RWPE2 (cell line): ENCODE measurements around the gene CFAP20DC.

Experiments used
- ATAC-seq: fragments of 200-7000 bp; cut with Tn5 transposase; 3 replicates; pipeline ENCODE4 v1.9.1; 2021; ENCODE audit warnings: low read depth
- DNase-seq: peaks from one replicate; pipeline ENCODE4 v3.0.0-alpha.2; 2020; ENCODE audit warnings: low spot score
- H3K27ac ChIP-seq: fragments of 450-650 bp; 2 replicates; pipeline ENCODE4 v1.5.1; 2017; ENCODE audit warnings: mild to moderate bottlenecking; ENCODE audit not compliant: poor library complexity, severe bottlenecking
- H3K27me3 ChIP-seq: fragments of 250-450 bp; sonication (Bioruptor Pico); 2 replicates; pipeline ENCODE4 v1.5.1; 2021; ENCODE audit warnings: mild to moderate bottlenecking, moderate library complexity; ENCODE audit not compliant: insufficient read depth, poor library complexity, severe bottlenecking
- H3K36me3 ChIP-seq: fragments of 250-450 bp; sonication (Bioruptor Pico); 2 replicates; pipeline ENCODE4 v1.5.1; 2020; ENCODE audit warnings: low read depth, mild to moderate bottlenecking, moderate library complexity
- H3K4me1 ChIP-seq: fragments of 250-450 bp; sonication (Bioruptor Pico); 2 replicates; pipeline ENCODE4 v1.5.1; 2021; ENCODE audit warnings: mild to moderate bottlenecking, moderate library complexity; ENCODE audit not compliant: insufficient read depth, poor library complexity, severe bottlenecking
- H3K4me3 ChIP-seq: fragments of 250-450 bp; sonication (Bioruptor Pico); 2 replicates; pipeline ENCODE4 v1.5.1; 2021; ENCODE audit warnings: mild to moderate bottlenecking, moderate library complexity; ENCODE audit not compliant: severe bottlenecking
- H3K9me3 ChIP-seq: fragments of 250-450 bp; sonication (Bioruptor Pico); 2 replicates; pipeline ENCODE4 v1.5.1; 2021; ENCODE audit warnings: mild to moderate bottlenecking, moderate library complexity; ENCODE audit not compliant: severe bottlenecking
- CTCF ChIP-seq: fragments of 450-650 bp; IDR thresholded peaks from one replicate; pipeline ENCODE4 v1.5.1; 2017; ENCODE audit warnings: mild to moderate bottlenecking, moderate library complexity; ENCODE audit not compliant: poor library complexity, severe bottlenecking

Gene CFAP20DC

GRCh38 chr3:58953288-58953687 lies 96.5 kb downstream of the CFAP20DC start:
- no peaks in the 10 kb centered on the region for H3K4me1 ChIP-seq
- no peak overlapping the region for H3K27ac ChIP-seq
- H3K36me3 ChIP-seq: no peaks in the 10 kb centered on the region
- H3K9me3 ChIP-seq: no peaks in the 10 kb centered on the region
- no peak overlapping the region for H3K4me3 ChIP-seq
- ATAC-seq (no peak), DNase-seq (no peak)
- no peak for TF ChIP-seq CTCF
- H3K27me3 ChIP-seq: no peaks in the 10 kb centered on the region

- Histone ChIP-seq H3K4me3 (no peak overlapping the region), H3K27me3 (no peaks in the 10 kb centered on the region), H3K9me3 (no peaks in the 10 kb centered on the region), H3K27ac (no peak overlapping the region), H3K4me1 (no peaks in the 10 kb centered on the region), H3K36me3 (no peaks in the 10 kb centered on the region)
- no peak for DNase-seq
- ATAC-seq: no peak
- no peak for TF ChIP-seq CTCF
Observed at GRCh38 chr3:58952128-58952917, 97.5 kb downstream of the CFAP20DC start.

- no peaks in the 10 kb centered on the region for H3K27me3 ChIP-seq
- no peaks in the 10 kb centered on the region for H3K9me3 ChIP-seq
- TF ChIP-seq CTCF: no peak
- no peak overlapping the region for H3K27ac ChIP-seq
- DNase-seq: no peak
- H3K4me1 ChIP-seq: no peaks in the 10 kb centered on the region
- ATAC-seq: no peak
- no peak overlapping the region for H3K4me3 ChIP-seq
- H3K36me3 ChIP-seq: no peaks in the 10 kb centered on the region
Observed at GRCh38 chr3:58948018-58948417, 101.8 kb downstream of the CFAP20DC start.

GRCh38 chr3:58946875-58947274 lies 103.0 kb downstream of the CFAP20DC start:
- Histone ChIP-seq H3K27me3 (no peaks in the 10 kb centered on the region), H3K4me1 (no peaks in the 10 kb centered on the region), H3K9me3 (no peaks in the 10 kb centered on the region), H3K27ac (no peak overlapping the region), H3K4me3 (no peak overlapping the region), H3K36me3 (no peaks in the 10 kb centered on the region)
- DNase-seq: no peak
- TF ChIP-seq CTCF: no peak
- ATAC-seq: no peak

GRCh38 chr3:58938057-58938456 lies 111.8 kb downstream of the CFAP20DC start:
- H3K4me1 ChIP-seq: no peaks in the 10 kb centered on the region
- H3K27ac ChIP-seq: no peak overlapping the region
- no peaks in the 10 kb centered on the region for H3K36me3 ChIP-seq
- no peaks in the 10 kb centered on the region for H3K9me3 ChIP-seq
- no peaks in the 10 kb centered on the region for H3K27me3 ChIP-seq
- DNase-seq: no peak
- no peak for TF ChIP-seq CTCF
- ATAC-seq: no peak
- H3K4me3 ChIP-seq: no peak overlapping the region
